CD4-positive, alpha-beta T cell treated with Interleukin-4 for 1 hour (primary cell): Measurements from ENCODE around the gene LCLAT1.
"Not testable (repeated sequence)": the region's sequence is repeated elsewhere in the genome, so short reads cannot be mapped to it uniquely, and the experiment has no call there.

Experiments
- DNase-seq, 2 donors: peaks; one replicate each; pipeline ENCODE4 v3.0.0-alpha.2; 2020 to 2022

LCLAT1 gene

DNA sequence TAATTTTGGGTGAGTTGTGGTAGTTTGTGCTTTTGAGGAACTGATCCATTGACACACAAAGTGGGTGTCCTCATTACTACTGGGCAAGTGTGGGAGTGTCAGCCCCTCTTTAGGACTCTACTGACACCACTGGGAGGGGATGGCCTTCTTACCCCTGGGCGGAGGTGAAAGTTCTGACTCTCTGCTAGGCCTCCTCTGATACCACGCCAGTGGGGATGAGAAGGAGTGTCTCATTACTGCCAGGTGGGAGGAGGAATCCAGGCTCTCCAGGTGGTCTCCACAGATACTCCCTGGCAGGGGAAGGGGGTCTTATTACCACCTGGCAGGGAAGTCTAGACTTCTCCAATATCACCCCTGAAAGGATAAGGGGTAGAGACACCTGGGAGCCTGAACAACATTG lies 9.1 kb downstream of the LCLAT1 start:
- no peak for DNase-seq

DNA sequence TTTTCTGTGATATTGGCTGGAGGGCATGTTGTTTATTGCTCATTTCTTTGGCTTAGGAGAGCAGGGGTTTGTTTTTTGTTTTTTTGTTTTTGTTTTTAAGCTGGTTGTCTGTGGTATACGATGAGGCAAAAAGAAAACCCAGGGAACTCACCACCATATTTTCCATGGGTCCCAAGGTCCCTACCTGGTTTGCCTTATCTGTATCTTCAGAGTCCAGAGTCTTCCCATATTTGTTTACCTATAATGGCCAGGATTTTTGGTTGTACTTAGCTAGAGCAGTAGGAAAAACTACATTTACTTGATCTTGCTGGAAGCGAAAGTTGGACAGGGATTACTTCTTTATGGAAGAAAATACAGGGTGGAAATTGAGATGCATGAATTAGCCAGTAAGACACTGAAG lies 9.5 kb downstream of the LCLAT1 start:
- DNase-seq, result no peak

DNA sequence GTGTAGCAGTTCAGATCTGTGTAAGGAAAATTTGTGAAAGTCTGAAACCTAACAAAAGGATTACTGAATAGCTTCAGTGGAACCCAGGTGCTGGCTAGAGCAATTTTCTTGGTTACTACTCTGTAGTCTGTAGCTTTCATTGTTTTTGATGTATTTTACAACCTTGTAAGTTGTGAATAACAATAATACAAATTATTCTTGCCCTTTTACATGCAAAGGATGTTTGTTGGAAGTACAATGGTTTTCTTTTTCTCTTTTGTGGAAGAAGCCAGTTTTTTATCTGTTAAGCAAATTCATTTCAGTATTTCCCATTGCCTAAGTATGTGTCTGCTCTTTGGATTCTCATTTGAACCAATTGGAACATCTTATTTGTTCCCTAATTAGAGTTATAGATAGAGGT lies 10.2 kb downstream of the LCLAT1 start:
- DNase-seq, result no peak

DNA sequence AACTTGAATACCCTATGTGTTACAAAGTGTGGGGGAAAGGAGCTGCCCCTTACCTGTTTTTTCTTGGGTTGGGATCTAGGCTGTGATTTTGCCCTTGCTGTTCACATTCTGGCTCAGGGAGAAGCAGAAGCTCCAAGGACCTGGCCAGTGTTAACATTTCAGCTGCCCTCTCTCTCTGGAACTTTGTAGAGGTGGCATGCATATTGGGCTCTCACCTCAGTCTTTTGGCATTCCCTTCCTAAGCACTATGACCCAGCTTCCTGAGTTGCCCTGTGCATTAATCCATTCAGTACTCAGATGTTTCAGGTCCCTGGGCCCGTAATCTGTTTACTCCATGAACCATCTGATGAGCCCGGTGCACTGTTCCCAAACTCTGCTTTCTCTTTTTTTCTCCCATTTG lies 12.1 kb downstream of the LCLAT1 start:
- DNase-seq, result no peak

DNA sequence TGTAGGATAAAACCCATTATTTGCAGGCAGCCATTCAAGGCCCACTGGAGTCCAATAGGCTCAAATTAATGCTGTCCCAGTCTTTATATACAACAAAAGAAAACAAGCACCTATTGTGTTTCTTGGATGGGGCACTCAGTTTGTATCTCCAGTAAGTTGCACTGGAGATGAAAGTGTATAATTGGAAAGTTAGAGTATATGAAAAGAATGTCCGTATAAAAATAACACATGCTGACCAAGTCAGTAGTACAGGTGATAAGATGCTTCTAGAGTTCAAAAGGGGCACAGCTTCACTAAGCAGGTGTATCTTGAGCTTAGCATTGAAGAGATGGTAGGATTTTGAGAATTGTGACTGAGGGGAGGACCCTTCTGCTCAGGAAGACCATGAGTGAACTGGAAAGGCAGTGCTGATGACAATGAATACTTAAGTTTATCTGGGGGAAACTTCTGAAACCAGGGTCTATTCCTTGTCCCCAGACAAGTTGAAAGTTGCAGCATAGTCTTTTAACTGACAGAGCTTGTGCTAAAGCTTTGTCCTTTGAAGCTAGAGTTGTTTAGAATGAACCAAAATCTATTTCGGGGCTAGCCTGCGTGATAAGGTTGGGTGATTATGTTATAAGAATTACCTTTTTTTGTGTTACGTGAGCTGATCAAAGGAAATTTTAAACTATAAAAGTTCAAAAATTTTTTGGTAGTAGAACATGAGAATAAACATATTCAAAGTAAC lies 15.2 kb downstream of the LCLAT1 start:
- no peak for DNase-seq

DNA sequence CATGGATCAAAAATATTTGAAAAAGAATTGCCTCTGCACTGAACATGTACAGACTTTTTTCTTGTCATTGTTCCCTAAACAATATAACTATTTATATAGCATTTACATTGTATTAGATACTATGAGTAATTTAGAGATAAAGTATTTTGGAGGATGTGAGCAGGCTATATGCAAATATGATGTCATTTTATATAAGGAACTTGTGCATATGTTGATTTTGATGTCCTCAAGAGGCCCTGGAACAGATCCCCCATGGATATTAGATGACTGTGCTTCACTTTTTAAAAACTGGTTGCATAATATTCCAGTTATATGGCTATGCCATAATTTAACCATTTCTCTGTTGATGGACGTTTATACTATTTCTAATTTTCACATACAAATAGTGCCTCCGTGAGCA lies 16.5 kb downstream of the LCLAT1 start:
- no peak for DNase-seq

DNA sequence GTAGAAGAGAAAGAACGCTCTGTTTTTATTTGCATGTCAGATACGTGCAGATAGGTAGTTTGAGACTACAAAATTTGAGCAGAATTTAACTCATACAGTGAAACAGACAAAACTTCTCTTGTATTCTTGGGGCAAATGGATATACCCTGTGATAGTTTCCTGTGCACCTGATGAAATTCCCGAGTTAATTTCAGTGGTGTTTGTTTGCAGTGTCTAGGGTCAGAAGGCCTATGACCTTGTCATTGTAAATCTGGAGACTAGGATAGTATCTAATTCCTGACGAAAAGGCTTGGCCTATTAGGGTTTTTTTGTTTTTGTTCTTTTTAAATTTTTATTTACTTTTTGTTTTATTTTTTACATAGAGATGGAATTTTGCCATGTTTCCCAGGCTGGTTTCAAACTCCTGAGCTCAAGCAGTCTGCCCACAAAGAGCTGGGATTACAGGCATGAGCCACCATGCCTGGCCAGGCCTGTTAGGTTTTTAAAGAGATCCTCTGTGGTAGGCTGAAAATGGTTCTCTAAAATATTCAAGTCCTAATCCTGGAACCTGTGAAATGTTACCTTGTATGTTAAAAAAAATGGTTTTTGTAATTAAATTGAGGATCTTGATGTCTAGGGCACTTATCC lies 17.6 kb downstream of the LCLAT1 start:
- no peak for DNase-seq

DNA sequence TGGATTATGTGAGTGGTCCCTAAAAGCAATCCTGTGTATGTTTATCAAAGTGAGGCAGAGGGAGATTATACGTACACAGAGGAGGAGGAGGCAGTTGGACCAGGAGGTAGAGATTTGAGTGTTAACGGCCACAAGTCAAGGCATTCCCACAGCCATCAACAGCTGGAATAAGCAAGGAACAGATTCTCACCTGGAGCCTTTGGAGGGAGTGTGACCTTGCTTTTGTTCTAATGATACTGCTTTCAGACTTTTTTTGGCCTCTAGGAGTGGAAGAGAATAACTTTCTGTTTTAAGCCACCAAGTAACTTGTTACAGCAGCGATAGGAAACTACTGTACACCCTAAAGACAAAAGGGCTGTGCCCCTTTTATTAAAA lies 18.1 kb downstream of the LCLAT1 start:
- no peak for DNase-seq

DNA sequence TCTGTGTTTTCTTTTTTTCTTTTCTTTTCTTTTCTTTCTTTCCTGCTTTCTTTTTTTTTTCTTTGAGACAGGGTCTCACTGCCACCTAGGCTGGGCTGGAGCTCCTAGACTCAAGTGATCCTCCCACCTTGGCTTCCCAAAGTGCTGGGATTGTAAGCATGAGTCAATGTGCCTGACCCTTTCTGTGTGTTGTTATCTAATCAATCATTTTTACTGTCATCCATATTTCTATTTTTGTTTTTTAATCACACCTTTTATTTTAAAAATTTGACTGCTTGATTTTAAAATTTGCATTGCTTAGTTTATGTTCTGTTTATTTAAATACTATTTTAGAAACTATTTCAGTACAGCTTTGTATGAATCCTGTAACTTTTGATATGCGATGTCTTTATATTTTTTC lies 19.2 kb downstream of the LCLAT1 start:
- no peak for DNase-seq

DNA sequence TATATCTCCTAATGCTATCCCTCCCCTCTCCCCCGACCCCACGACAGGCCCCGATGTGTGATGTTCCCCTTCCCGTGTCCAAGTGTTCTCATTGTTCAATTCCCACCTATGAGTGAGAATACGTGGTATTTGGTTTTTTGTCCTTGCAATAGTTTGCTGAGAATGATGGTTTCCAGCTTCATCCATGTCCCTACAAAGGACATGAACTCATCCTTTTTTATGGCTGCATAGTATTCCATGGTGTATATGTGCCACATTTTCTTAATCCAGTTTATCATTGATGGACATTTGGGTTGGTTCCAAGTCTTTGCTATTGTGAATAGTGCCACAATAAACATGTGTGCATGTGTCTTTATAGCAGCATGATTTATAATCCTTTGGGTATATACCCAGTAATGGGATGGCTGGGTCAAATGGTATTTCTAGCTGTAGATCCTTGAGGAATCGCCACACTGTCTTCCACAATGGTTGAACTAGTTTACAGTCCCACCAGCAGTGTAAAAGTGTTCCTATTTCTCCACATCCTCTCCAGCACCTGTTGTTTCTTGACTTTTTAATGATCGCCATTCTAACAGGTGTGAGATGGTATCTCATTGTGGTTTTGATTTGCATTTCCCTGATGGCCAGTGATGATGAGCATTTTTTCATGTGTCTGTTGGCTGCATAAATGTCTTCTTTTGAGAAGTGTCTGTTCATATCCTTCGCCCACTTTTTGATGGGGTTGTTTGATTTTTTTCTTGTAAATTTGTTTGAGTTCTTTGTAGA lies 20.2 kb downstream of the LCLAT1 start:
- DNase-seq, result not testable (repeated sequence)

DNA sequence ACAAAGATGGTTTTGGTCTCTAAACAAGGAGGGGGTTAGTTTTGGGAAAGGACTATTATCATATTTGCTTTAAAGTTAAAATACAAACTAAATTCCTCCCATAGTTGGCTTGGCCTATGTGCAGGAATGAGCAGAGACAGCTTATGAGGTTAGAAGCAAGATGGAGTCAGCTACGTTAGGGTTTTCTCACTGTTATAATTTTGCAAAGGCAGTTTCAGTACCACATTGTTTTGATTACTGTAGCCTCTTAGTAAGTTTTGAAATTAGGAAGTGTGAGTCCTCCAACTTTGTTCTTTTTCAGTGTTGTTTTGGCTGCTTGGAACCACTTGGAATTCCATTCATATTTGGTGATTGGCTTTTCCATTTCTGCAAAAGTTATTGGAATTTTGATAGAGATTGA lies 23.4 kb downstream of the LCLAT1 start:
- no peak for DNase-seq

DNA sequence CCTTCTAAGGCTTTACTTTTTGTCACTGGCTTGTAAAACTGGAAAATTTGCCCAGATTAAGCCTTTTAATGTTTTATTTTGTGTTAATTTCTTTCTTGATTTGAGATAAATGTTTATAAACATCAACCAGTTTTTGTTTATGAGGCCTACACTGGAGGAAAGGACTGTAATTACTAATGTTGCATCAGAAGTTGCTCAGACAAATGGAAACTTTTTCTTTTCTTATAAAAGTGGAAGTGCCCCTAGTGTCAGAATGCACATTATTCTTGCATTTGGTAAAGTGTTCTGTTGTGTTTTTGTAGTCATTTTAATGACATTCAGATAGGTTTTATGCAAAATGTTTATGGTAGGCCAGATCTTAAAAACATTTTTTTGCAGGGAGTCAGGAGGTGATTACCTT lies 25.3 kb downstream of the LCLAT1 start:
- no peak for DNase-seq

DNA sequence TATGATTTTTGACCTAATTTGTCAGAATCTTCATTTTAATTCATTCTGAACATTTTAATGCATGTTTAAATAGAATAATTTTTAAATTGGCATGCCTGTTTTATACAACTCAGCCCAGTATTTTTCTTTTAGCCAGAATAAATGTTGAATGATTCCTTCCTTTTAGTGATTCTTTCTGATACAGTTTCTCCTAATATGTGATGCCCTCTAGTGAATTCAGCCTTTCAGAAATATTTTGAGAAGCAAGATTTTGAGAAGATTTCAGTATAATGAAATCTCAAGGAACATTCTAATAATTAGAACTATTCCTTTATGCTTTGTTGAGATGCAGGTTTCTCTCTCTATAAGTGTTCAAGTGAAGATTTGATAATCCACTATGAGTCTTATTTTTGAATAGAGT lies 28.5 kb downstream of the LCLAT1 start:
- peak in 1 of 2 donors; percentile 13 for DNase-seq

DNA sequence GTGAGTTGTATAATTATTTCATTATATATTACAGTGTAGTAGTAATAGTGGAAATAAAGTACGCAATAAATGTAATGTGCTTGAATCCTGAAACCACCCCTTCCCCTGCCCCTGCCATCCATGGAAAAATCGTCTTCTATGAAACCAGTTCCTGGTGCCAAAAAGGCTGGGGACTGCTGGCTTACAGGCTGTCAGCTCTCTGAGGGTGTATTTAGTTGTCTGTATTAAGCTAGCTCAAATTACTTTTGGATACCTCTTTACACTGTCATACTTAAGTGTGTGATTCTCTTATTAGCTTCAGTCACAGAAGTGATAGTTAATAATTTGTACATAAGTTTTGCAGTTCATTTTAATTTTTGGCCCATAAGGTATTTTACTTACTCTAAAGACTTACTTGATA lies 29.6 kb downstream of the LCLAT1 start:
- DNase-seq, result no peak

DNA sequence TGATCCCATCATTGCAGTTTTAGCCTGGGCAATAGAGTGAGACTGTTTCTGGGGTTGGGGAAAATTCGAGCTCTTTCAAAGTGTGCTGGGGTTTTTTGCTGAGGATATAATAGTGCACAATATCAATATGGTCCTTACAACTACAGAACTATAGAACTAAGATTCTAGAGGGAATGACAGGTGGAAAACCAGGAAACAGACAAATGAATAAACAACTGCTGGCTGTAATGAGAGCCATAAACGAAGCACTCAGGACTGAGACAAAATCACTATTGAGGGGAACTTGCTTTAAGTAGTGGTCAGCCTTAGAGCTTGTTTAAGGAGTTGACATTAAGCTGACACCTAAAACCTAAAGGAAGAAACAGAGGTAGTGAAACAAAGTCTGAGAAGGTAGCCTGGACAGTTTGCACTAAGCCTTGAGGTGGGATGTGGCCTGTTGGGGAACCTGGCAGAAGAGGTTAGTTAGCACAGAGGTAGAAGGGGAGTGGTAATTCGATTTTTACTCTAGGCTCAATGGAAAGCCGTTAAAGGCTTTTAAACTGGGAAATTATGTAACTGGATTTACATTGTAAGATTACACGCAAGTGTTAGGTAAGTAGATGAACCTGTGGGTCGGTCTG lies 33.8 kb downstream of the LCLAT1 start:
- DNase-seq, result no peak

DNA sequence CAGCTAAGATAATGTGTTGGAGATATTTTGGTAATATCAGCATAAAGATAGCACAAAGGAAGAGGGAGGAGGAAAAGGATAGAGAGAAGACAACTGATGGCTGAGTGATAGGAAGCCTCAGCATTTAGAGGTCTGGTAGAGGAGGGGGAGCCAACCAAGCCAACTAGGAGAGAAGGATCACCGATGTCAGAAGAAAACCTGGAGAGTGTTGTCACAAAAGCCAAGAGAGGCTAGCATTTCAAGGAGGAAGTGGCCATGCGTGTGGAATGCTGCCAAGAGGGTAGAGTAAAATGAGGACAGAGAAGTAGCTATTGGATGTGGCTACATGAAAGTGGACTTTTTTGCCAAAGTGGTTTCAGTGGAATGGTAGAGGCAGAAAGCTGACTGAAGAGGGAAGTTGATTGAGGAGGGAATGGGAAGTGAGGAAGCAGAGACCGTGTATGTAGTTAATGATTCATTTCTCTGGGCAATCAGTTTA lies 34.3 kb downstream of the LCLAT1 start:
- no peak for DNase-seq

DNA sequence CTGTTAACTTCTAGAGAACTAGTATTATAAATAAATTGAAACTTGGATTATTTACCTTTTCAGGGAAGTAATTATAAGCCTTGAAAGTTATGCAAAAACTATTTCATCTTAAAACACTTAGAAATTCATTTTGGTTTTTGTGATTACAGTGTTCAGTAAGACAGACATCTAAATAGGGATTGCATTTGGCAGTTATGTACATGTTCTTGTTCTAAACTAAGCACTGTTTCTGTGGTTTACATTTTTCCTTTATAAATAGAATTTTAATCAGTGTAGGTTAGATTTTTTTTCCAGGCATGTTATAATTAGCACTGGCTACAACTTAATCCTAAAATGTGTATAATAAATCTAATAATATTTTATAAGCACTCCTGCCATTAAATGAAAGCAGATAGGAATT lies 35.0 kb downstream of the LCLAT1 start:
- no peak for DNase-seq

DNA sequence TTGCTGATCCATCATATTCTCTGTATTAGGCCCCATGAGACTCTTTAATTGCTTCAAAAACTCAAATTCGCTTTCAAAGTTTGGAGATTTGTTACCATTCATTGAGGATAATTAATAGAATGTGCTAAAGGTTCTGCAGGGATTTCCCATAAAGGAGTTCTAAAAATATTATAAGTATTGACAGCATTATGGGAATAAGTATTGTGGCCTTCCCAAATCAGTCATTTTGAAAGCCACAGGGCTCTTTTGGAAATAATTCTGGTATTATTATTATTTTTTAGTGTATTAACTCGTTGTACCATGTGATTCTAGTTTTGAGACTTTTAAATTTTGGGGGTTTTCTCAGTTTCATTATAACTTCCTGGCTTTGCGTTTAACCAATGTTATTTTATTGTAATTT lies 37.1 kb downstream of the LCLAT1 start:
- DNase-seq, result no peak

DNA sequence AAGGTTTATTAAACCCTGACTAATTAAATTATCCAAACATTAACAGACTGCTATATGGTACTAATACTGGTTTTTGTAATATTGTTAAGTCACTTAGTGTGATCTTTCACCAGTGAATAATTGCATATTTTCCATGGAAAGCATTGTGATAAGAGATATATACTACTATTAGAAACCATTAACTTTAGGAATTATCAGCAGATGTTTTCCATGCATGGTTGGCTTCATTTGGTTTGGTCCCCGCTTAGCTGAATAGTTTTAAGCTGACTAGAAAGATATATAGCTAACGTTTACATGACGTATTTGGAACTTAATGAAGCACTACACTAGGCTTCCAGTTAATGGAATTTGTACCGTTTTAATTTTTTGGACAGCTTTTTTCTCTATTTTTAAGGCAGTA lies 37.9 kb downstream of the LCLAT1 start:
- DNase-seq, result no peak

DNA sequence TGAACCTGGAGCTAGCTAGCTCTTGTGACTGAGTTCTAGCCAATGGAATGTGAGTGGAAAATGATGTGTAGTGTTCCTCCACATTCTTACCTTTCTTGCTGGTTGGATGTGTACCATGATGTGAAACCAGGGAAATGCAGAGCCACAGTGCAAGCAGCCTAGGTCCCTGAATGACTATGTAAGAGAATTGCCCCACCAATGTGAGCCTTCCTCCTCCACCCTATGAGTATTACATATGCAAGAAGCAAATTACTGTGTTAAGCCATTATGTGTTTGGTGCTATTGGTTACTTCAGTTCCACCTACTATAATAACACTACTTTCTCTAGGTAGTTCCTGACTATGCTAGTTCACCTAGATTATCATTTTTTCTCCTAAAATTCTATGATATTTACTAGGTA lies 39.6 kb downstream of the LCLAT1 start:
- DNase-seq, result no peak

DNA sequence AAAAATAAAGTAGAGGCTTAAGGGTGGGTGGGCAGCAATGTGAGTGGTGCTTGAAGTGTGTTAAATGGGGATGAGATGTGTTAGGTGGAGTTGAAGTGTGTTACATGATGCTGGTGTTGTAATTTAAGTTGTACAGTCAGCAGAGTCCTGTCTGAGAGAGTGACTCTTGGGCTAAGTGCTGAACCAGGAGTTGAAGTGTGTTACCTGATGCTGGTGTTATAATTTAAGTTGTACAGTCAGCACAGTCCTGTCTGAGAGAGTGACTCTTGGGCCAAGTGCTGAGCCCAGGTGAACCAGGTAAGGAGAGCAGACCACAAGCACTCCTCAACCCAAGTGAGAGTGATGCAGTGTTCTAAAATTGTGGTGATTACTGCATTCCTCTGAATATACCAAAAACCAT lies 40.6 kb downstream of the LCLAT1 start:
- DNase-seq, result no peak

DNA sequence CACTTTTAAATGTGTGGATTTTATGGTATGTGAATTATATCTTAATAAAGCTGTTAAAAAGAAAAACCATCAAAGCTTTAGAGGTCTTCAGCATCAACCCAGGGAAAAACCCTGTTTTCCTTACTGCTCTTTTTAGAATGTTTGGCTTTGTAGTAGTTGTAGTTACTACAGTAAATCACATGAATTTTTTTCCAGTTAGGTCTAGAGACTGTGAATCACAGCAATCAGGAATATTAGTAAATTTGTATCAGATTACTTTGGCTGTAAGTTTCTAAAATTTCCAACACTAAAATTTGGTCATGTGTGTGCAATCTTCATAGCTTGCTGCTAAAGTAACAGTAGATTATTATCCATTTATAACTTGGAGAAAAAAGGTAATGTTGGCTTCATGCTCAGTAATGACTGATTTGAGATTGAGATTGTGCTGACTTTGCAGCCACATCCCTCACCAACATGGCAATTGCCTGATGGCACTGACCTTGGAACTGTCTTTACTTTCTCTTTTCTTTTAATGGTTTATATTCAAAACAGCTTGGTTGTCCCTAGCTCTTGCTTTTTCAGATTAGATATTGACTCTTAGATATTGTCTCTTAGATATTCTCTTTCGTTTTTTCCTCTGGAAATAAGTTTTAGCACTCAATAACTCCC lies 41.1 kb downstream of the LCLAT1 start:
- DNase-seq, result no peak

DNA sequence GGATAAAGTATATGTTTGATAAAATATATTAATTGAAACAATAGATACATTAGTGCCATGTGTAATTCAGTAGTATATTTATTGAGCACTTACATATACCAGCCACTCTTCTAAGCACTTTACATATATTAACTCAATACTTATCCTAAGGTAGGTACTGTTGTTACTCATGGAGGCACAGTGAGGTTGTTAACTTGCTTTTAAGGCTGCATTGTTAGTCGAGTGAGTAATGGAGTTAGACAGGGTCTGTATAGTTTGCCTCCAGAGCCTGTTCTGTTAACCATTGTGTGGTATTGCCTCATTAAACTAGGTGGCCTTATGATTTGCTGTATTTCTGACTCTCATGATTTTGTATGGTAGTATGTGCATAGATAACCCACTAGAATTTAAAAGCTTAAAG lies 44.2 kb downstream of the LCLAT1 start:
- DNase-seq, result no peak
